ENCODE results near the gene UHRF2.

DNA sequence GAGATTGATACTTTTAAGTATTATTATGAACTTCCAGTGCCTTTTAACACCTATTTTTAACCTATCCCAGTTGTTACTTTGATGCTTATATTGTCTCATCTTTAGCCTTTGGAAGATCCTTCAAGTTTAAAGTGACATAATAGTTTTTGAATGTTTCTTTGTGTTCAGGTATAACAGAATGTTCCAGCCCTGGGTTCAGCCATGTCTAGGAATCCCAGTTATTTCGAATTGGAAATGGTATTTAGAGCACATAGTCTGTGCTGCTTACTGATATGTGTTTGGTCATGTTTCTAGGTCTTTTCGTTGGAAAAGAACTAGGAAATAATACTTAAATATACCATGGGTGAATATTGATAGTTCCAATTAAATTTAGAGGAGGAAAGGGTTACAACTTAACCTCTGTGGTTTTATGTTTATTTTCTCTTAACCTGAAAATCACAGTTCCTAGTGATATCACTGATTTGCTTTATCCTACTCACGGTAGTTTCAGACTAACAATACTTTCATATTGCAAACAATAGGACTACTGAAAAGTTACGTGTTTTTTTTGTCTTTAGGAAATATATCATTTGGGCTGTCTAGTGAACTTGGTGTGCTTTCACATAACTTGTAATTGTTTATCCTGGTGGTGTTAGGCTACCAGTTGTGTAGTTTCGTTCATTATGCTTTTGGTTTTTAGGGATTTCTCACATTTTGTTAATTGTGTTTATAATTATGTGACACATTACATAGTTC lies 37.8 kb downstream of the UHRF2 start:
- no peak for TF ChIP-seq POLR2A (IDR thresholded peaks at IDR 0.05; ENCODE audit: low read depth, low read length)
- TF ChIP-seq, protein P1, sequence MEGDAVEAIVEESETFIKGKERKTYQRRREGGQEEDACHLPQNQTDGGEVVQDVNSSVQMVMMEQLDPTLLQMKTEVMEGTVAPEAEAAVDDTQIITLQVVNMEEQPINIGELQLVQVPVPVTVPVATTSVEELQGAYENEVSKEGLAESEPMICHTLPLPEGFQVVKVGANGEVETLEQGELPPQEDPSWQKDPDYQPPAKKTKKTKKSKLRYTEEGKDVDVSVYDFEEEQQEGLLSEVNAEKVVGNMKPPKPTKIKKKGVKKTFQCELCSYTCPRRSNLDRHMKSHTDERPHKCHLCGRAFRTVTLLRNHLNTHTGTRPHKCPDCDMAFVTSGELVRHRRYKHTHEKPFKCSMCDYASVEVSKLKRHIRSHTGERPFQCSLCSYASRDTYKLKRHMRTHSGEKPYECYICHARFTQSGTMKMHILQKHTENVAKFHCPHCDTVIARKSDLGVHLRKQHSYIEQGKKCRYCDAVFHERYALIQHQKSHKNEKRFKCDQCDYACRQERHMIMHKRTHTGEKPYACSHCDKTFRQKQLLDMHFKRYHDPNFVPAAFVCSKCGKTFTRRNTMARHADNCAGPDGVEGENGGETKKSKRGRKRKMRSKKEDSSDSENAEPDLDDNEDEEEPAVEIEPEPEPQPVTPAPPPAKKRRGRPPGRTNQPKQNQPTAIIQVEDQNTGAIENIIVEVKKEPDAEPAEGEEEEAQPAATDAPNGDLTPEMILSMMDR (IDR thresholded peaks at IDR 0.05; ENCODE audit: extremely low read depth in 1 of 2, insufficient read depth in 1 of 2, low read depth in 1 of 2, low read length in 2 of 2): no peak
- TF ChIP-seq EZH2 (IDR thresholded peaks at IDR 0.05; ENCODE audit: borderline replicate concordance, low read depth, low read length, severe bottlenecking): no peak
- no peak for TF ChIP-seq POLR2AphosphoS5 (IDR thresholded peaks at IDR 0.05; ENCODE audit: insufficient read depth, low read depth, low read length)
